Parathyroid adenoma (tissue), 2 donors: Measurements from ENCODE around the gene KLF13.

Experiments used
- H2AFZ ChIP-seq: fragments of 300-600 bp; sonication (generic); one replicate; pipeline ENCODE4 v1.7.0; 2017; ENCODE audit warnings: antibody characterized with exemption, mild to moderate bottlenecking
- H3K27ac ChIP-seq: fragments of 300-600 bp; sonication (generic); one replicate; pipeline ENCODE4 v1.7.0; 2017
- H3K27me3 ChIP-seq: fragments of 300-600 bp; sonication (generic); one replicate; pipeline ENCODE4 v1.7.0; 2017; ENCODE audit warnings: low read length; ENCODE audit not compliant: control insufficient read depth, insufficient read depth
- H3K36me3 ChIP-seq: fragments of 300-600 bp; sonication (generic); one replicate; pipeline ENCODE4 v1.7.0; 2017; ENCODE audit warnings: low read length; ENCODE audit not compliant: control insufficient read depth, insufficient read depth
- H3K4me1 ChIP-seq: fragments of 300-600 bp; sonication (generic); one replicate; pipeline ENCODE4 v1.7.0; 2017; ENCODE audit warnings: control low read depth
- H3K4me2 ChIP-seq: fragments of 300-600 bp; sonication (generic); one replicate; pipeline ENCODE4 v1.7.0; 2017; ENCODE audit warnings: low read length
- H3K4me3 ChIP-seq: fragments of 300-600 bp; sonication (generic); one replicate; pipeline ENCODE4 v1.7.0; 2017; ENCODE audit warnings: low read depth, low read length
- H3K79me2 ChIP-seq: fragments of 300-600 bp; sonication (generic); one replicate; pipeline ENCODE4 v1.7.0; 2017; ENCODE audit warnings: control low read depth
- H3K9ac ChIP-seq: fragments of 300-600 bp; sonication (generic); one replicate; pipeline ENCODE4 v1.7.0; 2017; ENCODE audit warnings: mild to moderate bottlenecking
- H3K9me3 ChIP-seq: fragments of 300-600 bp; sonication (generic); one replicate; pipeline ENCODE4 v1.7.0; 2017; ENCODE audit warnings: low read length; ENCODE audit not compliant: control insufficient read depth
- TF ChIP-seq, protein P1 (sequence below): fragments of 300-600 bp; sonication (generic); IDR thresholded peaks from one replicate; pipeline ENCODE4 v1.7.0; 2017; ENCODE audit warnings: antibody characterized with exemption, mild to moderate bottlenecking
- donor health status: primary hyperparathyroidism.

The KLF13 gene

DNA sequence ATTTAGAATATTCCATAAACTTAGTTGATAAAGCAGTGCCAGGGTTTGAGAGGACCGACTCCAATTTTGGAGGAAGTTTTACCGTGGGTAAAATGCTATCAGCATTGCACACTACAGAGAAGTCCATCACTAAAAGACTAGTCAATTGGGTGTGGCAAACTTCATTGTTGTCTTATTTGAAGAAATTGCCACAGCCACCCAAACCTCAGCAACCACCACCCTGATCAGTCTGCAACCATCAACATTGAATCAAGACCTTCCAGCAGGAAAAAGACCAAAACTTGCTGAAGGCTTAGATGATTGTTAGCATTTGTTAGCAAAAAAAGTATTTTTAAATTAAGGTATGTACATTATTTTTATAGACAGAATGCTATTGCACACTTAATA, 60.5 kb downstream of the KLF13 start:
- no peak overlapping the region for H3K27ac ChIP-seq
- H3K79me2 ChIP-seq, result no peaks in the 10 kb centered on the region
- H3K4me3 ChIP-seq, result no peak overlapping the region
- no peak overlapping the region for H3K4me2 ChIP-seq
- H3K4me1 ChIP-seq, result peaks cover 4% of the 10 kb centered on the region
- H3K9me3 ChIP-seq, result no peaks in the 10 kb centered on the region
- H3K9ac ChIP-seq, result no peak overlapping the region
- TF ChIP-seq, protein P1, sequence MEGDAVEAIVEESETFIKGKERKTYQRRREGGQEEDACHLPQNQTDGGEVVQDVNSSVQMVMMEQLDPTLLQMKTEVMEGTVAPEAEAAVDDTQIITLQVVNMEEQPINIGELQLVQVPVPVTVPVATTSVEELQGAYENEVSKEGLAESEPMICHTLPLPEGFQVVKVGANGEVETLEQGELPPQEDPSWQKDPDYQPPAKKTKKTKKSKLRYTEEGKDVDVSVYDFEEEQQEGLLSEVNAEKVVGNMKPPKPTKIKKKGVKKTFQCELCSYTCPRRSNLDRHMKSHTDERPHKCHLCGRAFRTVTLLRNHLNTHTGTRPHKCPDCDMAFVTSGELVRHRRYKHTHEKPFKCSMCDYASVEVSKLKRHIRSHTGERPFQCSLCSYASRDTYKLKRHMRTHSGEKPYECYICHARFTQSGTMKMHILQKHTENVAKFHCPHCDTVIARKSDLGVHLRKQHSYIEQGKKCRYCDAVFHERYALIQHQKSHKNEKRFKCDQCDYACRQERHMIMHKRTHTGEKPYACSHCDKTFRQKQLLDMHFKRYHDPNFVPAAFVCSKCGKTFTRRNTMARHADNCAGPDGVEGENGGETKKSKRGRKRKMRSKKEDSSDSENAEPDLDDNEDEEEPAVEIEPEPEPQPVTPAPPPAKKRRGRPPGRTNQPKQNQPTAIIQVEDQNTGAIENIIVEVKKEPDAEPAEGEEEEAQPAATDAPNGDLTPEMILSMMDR, result no peak
- H3K27me3 ChIP-seq, result no peaks in the 10 kb centered on the region
- no peak overlapping the region for H2AFZ ChIP-seq
- no peaks in the 10 kb centered on the region for H3K36me3 ChIP-seq

GRCh38 chr15:31387479-31388118, 61.0 kb downstream of the KLF13 start:
- Histone ChIP-seq H3K27ac (no peak overlapping the region), H3K4me1 (peaks cover 4% of the 10 kb centered on the region), H3K9ac (no peak overlapping the region), H3K9me3 (no peaks in the 10 kb centered on the region), H3K27me3 (no peaks in the 10 kb centered on the region), H2AFZ (no peak overlapping the region), H3K36me3 (no peaks in the 10 kb centered on the region), H3K79me2 (no peaks in the 10 kb centered on the region), H3K4me2 (no peak overlapping the region), H3K4me3 (no peak overlapping the region)
- TF ChIP-seq, protein P1, result no peak

GRCh38 chr15:31389576-31389975, 62.9 kb downstream of the KLF13 start:
- TF ChIP-seq, protein P1, result no peak
- Histone ChIP-seq H3K9me3 (no peaks in the 10 kb centered on the region), H3K27me3 (no peaks in the 10 kb centered on the region), H3K27ac (no peak overlapping the region), H3K36me3 (no peaks in the 10 kb centered on the region), H3K79me2 (no peaks in the 10 kb centered on the region), H3K9ac (no peak overlapping the region), H3K4me2 (no peak overlapping the region), H3K4me3 (no peak overlapping the region), H2AFZ (no peak overlapping the region), H3K4me1 (peaks cover 4% of the 10 kb centered on the region)

GRCh38 chr15:31390029-31390428, 63.4 kb downstream of the KLF13 start:
- no peaks in the 10 kb centered on the region for H3K79me2 ChIP-seq
- H3K27me3 ChIP-seq, result no peaks in the 10 kb centered on the region
- no peak overlapping the region for H3K4me3 ChIP-seq
- no peak overlapping the region for H3K27ac ChIP-seq
- TF ChIP-seq, protein P1, result no peak
- no peak overlapping the region for H3K9ac ChIP-seq
- H3K4me1 ChIP-seq, result peaks cover 4% of the 10 kb centered on the region
- no peak overlapping the region for H2AFZ ChIP-seq
- no peak overlapping the region for H3K4me2 ChIP-seq
- no peaks in the 10 kb centered on the region for H3K36me3 ChIP-seq
- no peaks in the 10 kb centered on the region for H3K9me3 ChIP-seq
